Central memory CD8-positive, alpha-beta T cell (primary cell): ENCODE results near the gene ACTR1B.
A peak's percentile ranks its signal among the peaks of the same experiment; 100 is the strongest.

Experiments
- ATAC-seq: fragments of 150-1000 bp; cut with Tn5 transposase; replicated peaks from 2 replicates; pipeline ENCODE4 v1.10.0; 2022; ENCODE audit warnings: mild to moderate bottlenecking, moderate FRiP score, moderate number of reproducible peaks; ENCODE audit not compliant: poor library complexity, severe bottlenecking; ENCODE audit errors: extremely low read depth
- DNase-seq, 2 donors: peaks; one replicate each; pipeline ENCODE4 v3.0.0; 2021; ENCODE audit warnings: low spot score in 2 of 2
- H3K27ac Mint-ChIP-seq: one replicate; pipeline ENCODE4 v1.8.0; 2022; ENCODE audit warnings: low read depth, mild to moderate bottlenecking, moderate library complexity, mixed read lengths
- H3K27me3 Mint-ChIP-seq: one replicate; pipeline ENCODE4 v1.8.0; 2022; ENCODE audit warnings: mixed read lengths
- H3K36me3 Mint-ChIP-seq: one replicate; pipeline ENCODE4 v1.8.0; 2022; ENCODE audit warnings: mild to moderate bottlenecking, moderate library complexity, mixed read lengths; ENCODE audit not compliant: insufficient read depth
- H3K4me1 Mint-ChIP-seq: one replicate; pipeline ENCODE4 v1.8.0; 2022; ENCODE audit warnings: mixed read lengths
- H3K4me3 Mint-ChIP-seq: one replicate; pipeline ENCODE4 v1.8.0; 2022; ENCODE audit warnings: mild to moderate bottlenecking, moderate library complexity, mixed read lengths
- H3K9me3 Mint-ChIP-seq: one replicate; pipeline ENCODE4 v1.8.0; 2022; ENCODE audit warnings: mixed read lengths

ACTR1B gene

GRCh38 chr2:97661927-97662326 lies 1.9 kb downstream of the ACTR1B start:
- Mint-ChIP-seq H3K9me3 (no peaks in the 10 kb centered on the region), H3K4me1 (peaks cover 28% of the 10 kb centered on the region), H3K36me3 (peaks cover 13% of the 10 kb centered on the region), H3K4me3 (peak overlapping the region; percentile 87), H3K27me3 (no peaks in the 10 kb centered on the region), H3K27ac (peak overlapping the region; percentile 41)
- no peak for ATAC-seq
- DNase-seq = no peak

DNA sequence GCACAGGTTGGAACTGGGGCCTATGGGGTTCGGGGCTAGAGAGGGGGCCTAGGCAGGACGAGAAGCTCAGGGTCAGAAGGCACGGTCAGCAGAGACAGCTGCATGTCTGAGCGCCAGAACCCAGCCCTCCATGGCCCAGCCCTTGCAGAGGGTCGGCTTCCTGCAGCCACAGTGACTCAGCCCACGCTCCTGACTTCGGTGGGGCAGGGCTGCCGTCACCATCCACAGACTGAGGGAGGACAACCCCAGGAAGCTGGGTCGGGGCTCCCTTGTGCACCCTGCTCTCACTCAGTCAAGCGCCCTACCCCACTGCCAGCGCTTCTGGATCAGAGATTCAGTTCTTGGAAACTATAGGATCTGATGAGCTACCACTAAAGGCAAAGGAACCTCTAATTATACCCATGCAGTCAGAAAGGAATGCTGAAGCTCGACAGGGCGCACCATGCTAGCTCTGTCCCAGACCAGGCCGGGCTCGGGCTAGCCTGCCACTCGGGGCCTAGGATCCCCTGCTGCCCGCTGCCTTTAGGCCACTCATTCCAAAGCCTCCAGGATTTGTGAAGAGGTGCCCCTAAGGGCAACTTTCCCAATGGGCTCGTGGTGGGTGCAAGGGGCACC lies 3.0 kb downstream of the ACTR1B start:
- DNase-seq = no peak
- no peak for ATAC-seq
- Mint-ChIP-seq H3K27ac (no peak overlapping the region), H3K4me3 (no peak overlapping the region), H3K27me3 (no peaks in the 10 kb centered on the region), H3K36me3 (peaks cover 13% of the 10 kb centered on the region), H3K4me1 (peaks cover 28% of the 10 kb centered on the region), H3K9me3 (no peaks in the 10 kb centered on the region)

GRCh38 chr2:97660044-97660774 lies 3.6 kb downstream of the ACTR1B start:
- no peaks in the 10 kb centered on the region for H3K9me3 Mint-ChIP-seq
- H3K27me3 Mint-ChIP-seq = no peaks in the 10 kb centered on the region
- peaks cover 15% of the 10 kb centered on the region for H3K36me3 Mint-ChIP-seq
- no peak overlapping the region for H3K4me3 Mint-ChIP-seq
- H3K4me1 Mint-ChIP-seq = peaks cover 33% of the 10 kb centered on the region
- no peak overlapping the region for H3K27ac Mint-ChIP-seq
- DNase-seq = no peak
- no peak for ATAC-seq

DNA sequence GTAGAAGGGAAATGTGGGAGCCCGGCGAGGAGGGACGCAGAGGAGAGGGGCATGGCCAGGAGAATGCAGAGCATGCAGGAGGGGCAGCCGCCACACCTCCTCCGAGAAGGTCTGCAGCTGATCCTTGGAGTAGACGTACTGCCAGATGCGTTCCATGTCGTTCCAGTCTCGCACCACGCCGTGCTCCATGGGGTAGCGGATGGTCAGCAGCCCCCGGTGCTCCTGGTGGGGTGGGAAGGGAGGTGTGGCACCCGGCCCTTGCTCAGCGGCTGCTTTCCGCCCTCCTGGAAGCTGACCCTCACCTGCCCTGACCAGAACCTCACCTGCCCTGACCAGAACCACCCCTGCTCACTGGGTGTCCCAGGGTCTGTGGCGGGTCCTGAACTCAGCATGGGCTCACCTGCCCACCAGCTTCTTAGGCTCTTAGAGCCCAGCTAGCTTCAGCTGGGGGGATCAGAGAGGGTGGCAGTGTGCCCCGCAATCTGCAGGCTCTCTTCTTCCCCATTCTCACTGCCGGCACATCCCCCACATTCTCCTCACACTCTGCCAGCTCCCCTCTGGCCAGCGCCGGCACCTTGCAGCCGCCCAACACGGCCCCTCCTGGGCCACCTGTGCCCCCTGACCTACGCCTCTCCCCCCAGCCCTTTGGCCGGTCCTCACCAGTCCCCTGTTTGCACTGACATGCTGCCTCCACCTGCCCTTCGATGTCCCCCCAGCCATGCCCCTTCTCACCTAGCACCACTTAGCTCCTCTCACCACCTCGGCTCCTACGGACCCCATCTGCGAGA lies 4.4 kb downstream of the ACTR1B start:
- no peak overlapping the region for H3K27ac Mint-ChIP-seq
- H3K27me3 Mint-ChIP-seq = no peaks in the 10 kb centered on the region
- peaks cover 41% of the 10 kb centered on the region for H3K4me1 Mint-ChIP-seq
- no peak for ATAC-seq
- no peaks in the 10 kb centered on the region for H3K9me3 Mint-ChIP-seq
- no peak overlapping the region for H3K4me3 Mint-ChIP-seq
- H3K36me3 Mint-ChIP-seq = peaks cover 16% of the 10 kb centered on the region
- DNase-seq = no peak

DNA sequence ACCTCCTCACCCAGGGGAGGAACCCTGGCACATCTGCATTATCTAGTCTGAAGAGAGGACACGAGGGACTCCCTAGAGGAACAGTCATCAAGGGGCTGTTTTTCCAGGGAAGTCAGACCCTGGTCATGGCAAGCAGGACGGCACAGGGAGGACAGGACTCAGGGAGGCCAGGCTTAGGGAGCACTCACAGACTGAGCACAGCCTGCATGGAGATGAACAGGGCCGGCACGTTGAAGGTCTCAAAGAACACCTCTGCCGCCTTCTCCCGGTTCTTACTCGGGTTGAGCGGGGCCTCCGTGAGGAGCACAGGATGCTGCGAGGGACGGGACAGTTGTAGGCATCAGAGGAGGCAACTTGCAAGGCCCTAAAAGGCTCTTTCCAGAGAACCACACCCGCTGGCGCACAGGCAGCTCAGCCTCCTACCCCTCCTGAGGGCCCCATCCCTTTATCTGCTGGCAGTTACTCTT lies 5.1 kb downstream of the ACTR1B start:
- H3K4me1 Mint-ChIP-seq = peaks cover 47% of the 10 kb centered on the region
- H3K27ac Mint-ChIP-seq = no peak overlapping the region
- no peak overlapping the region for H3K4me3 Mint-ChIP-seq
- ATAC-seq = no peak
- H3K36me3 Mint-ChIP-seq = peaks cover 12% of the 10 kb centered on the region
- DNase-seq = no peak
- no peaks in the 10 kb centered on the region for H3K9me3 Mint-ChIP-seq
- no peaks in the 10 kb centered on the region for H3K27me3 Mint-ChIP-seq

GRCh38 chr2:97657986-97658690 lies 5.7 kb downstream of the ACTR1B start:
- no peak overlapping the region for H3K27ac Mint-ChIP-seq
- H3K36me3 Mint-ChIP-seq = peaks cover 12% of the 10 kb centered on the region
- DNase-seq (no peak), ATAC-seq (no peak)
- no peak overlapping the region for H3K4me3 Mint-ChIP-seq
- no peaks in the 10 kb centered on the region for H3K9me3 Mint-ChIP-seq
- no peaks in the 10 kb centered on the region for H3K27me3 Mint-ChIP-seq
- peaks cover 45% of the 10 kb centered on the region for H3K4me1 Mint-ChIP-seq

DNA sequence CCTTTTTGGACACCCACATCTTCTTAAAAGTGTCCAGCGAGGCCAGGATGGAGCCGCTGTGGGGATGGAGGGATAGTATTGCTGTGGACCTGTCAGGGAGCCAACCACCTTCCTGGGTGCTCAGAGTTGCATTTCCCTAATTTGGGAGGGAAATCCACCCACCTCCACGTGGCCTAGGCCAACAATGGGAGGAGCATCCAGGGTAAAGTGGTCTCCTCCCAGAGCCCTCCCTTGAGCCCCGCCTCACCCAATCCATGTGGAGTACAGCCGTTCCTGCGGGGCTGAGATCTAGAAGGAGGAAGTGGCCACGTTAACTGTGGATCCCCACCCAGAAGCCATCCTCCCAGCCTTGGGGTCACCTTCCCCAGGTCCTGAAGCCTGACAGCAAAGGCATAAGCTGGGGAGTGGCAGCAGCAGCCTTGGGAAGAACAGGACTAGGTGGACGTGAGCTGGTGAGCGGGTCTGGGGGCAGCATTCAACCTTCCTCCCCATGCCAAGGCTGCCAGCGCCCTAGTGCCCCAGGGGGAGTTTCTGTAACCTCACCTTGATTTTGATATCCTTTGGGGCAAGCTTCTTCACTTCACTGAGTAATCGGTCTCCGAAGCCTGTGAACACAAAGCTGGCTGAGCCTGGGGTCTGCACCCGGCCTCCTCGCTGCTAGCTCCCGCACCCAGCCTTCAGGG lies 6.8 kb downstream of the ACTR1B start:
- Mint-ChIP-seq H3K27ac (no peak overlapping the region), H3K4me1 (peaks cover 34% of the 10 kb centered on the region), H3K36me3 (peaks cover 9% of the 10 kb centered on the region), H3K9me3 (no peaks in the 10 kb centered on the region), H3K27me3 (no peaks in the 10 kb centered on the region), H3K4me3 (no peak overlapping the region)
- no peak for DNase-seq
- no peak for ATAC-seq

DNA sequence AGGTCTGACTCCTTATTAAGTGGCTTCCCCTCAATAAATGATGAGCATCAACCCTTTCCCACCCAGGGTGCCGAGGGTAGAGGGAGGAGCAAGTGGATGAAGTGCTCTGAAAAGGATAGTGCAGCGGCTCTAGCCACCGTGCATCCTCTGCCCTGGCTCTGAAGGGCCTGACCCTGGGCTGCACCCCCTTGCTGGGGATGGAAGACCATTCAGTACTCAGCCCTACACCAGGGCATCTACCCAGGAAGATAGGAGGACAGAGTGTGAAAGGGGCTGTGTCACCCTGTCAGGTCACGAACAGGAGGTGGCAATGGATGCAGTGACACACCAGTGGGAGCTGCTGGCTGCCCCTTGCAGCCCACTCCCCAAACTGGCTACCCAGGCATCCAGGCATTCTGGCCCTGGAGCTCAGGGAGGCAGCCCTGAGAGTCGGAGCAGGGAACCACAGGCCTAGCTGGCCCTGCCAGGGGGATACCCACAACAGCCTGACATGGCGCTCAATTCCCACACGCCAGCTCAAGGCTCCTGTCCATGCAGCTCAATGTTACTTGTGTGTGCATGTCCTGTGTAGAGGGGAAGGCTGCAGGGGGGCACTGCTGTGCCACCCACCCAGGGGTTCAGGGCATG lies 7.6 kb downstream of the ACTR1B start:
- Mint-ChIP-seq H3K9me3 (no peaks in the 10 kb centered on the region), H3K27ac (no peak overlapping the region), H3K27me3 (no peaks in the 10 kb centered on the region), H3K4me3 (no peak overlapping the region), H3K4me1 (peaks cover 26% of the 10 kb centered on the region), H3K36me3 (peaks cover 9% of the 10 kb centered on the region)
- DNase-seq (no peak), ATAC-seq (no peak)

- DNase-seq = no peak
- no peak for ATAC-seq
- peaks cover 20% of the 10 kb centered on the region for H3K4me1 Mint-ChIP-seq
These were observed 9.1 kb downstream of the ACTR1B start for GRCh38 chr2:97654791-97655190.

GRCh38 chr2:97654309-97654708 lies 9.5 kb downstream of the ACTR1B start:
- Mint-ChIP-seq H3K27ac (no peak overlapping the region), H3K4me1 (peaks cover 19% of the 10 kb centered on the region), H3K4me3 (no peak overlapping the region), H3K9me3 (no peaks in the 10 kb centered on the region), H3K36me3 (peaks cover 15% of the 10 kb centered on the region), H3K27me3 (no peaks in the 10 kb centered on the region)
- ATAC-seq (no peak), DNase-seq (no peak)

More at GRCh38 chr2:97654791-97655190, 9.1 kb downstream of the ACTR1B start:
- Mint-ChIP-seq H3K27ac (peak overlapping the region; percentile 62), H3K9me3 (no peaks in the 10 kb centered on the region), H3K36me3 (peaks cover 12% of the 10 kb centered on the region), H3K27me3 (no peaks in the 10 kb centered on the region), H3K4me3 (no peak overlapping the region)

DNA sequence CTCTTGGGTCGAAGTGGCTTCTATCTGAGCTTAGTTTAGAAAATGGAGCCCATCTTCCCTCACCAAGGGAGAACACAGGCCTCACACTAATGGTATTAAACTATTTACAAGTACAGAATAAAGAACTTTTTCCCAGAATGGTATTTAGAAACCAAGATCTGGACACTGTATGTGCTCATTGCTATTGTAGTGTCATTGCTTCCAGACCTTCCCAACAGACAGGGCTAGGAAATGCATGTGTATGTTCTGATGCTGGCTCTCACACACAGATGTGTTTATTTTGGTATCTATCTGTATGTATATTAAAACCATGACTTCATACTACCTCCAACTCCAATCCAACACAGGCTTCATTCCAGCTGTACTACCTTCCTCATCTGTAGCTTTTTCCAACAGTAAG lies 10.0 kb downstream of the ACTR1B start:
- H3K27me3 Mint-ChIP-seq = no peaks in the 10 kb centered on the region
- H3K27ac Mint-ChIP-seq = no peak overlapping the region
- no peak overlapping the region for H3K4me3 Mint-ChIP-seq
- ATAC-seq = no peak
- H3K4me1 Mint-ChIP-seq = peaks cover 19% of the 10 kb centered on the region
- DNase-seq = no peak
- no peaks in the 10 kb centered on the region for H3K9me3 Mint-ChIP-seq
- peaks cover 19% of the 10 kb centered on the region for H3K36me3 Mint-ChIP-seq
